Measurements from ENCODE around the gene DTX3L.

The DTX3L gene

GRCh38 chr3:122608916-122609315, 44.8 kb downstream of the DTX3L start:
- no peak for DNase-seq

- no peak for DNase-seq
These were observed 45.8 kb downstream of the DTX3L start for GRCh38 chr3:122609798-122610559.

GRCh38 chr3:122612696-122613095, 48.6 kb downstream of the DTX3L start:
- no peak for DNase-seq

GRCh38 chr3:122615303-122615702, 51.2 kb downstream of the DTX3L start:
- DNase-seq, result no peak

GRCh38 chr3:122618614-122619013, 54.5 kb downstream of the DTX3L start:
- DNase-seq, result no peak

GRCh38 chr3:122619040-122619439, 54.9 kb downstream of the DTX3L start:
- no peak for DNase-seq

GRCh38 chr3:122620399-122620798, 56.3 kb downstream of the DTX3L start:
- no peak for DNase-seq

GRCh38 chr3:122621112-122621511, 57.0 kb downstream of the DTX3L start:
- DNase-seq, result no peak

- no peak for DNase-seq
These were observed 59.1 kb downstream of the DTX3L start for GRCh38 chr3:122623031-122623829.

All from NCI-H526 (cell line).